Tibial nerve (tissue), 4 donors: ENCODE measurements around the gene FAM120B. TPM values are rescaled to one million over a fixed set of nuclear protein-coding genes. Genes with fewer than 3 reads are reported as not detected.
A peak's percentile ranks its signal among the peaks of the same experiment; 100 is the strongest.

Source experiments
- DNase-seq, 2 donors: peaks; one replicate each; pipeline ENCODE4 v3.0.0-alpha.2; 2019; ENCODE audit warnings: low spot score in 2 of 2
- H3K27ac ChIP-seq, 4 donors: fragments of 200-600 bp; sonication (generic) in 3 of 4; one replicate each; pipeline ENCODE4 v1.5.1; 2017 to 2019; ENCODE audit warnings: mild to moderate bottlenecking in 1 of 4
- H3K27me3 ChIP-seq, 2 donors: fragments of 200-600 bp; sonication (generic) in 1 of 2; one replicate each; pipeline versions ENCODE4 v1.5.1 to v1.6.0; 2017 to 2019
- H3K36me3 ChIP-seq, 3 donors: fragments of 200-600 bp; sonication (generic); one replicate each; pipeline ENCODE4 v1.5.1; 2018 to 2019
- H3K4me1 ChIP-seq, 4 donors: fragments of 200-600 bp; sonication (generic) in 3 of 4; one replicate each; pipeline ENCODE4 v1.5.1; 2017 to 2019
- H3K4me3 ChIP-seq, 4 donors: fragments of 200-600 bp; sonication (generic) in 3 of 4; one replicate each; pipeline ENCODE4 v1.5.1; 2017 to 2019; ENCODE audit warnings: mild to moderate bottlenecking in 1 of 4, moderate library complexity in 1 of 4
- H3K9me3 ChIP-seq, 4 donors: fragments of 200-600 bp; sonication (generic) in 3 of 4; one replicate each; pipeline ENCODE4 v1.5.1; 2017 to 2019
- CTCF ChIP-seq, 5 experiments: fragments of 200-600 bp in 3 of 5; fragments of 450-650 bp in 2 of 5; sonication (generic) in 3 of 5; IDR thresholded peaks; one replicate each; pipeline ENCODE4 v1.5.1; 2016 to 2019; ENCODE audit warnings: antibody characterized with exemption in 5 of 5, mild to moderate bottlenecking in 3 of 5, moderate library complexity in 2 of 5
- EP300 ChIP-seq, 2 donors: sonication (generic); formaldehyde crosslinking; IDR thresholded peaks; one replicate each; pipeline ENCODE4 v1.6.1; 2017; ENCODE audit warnings: antibody characterized with exemption in 2 of 2, mild to moderate bottlenecking in 1 of 2
- POLR2A ChIP-seq, 2 donors: fragments of 450-650 bp; IDR thresholded peaks; one replicate each; pipeline ENCODE4 v1.6.1; 2017; ENCODE audit warnings: antibody characterized with exemption in 2 of 2, mild to moderate bottlenecking in 2 of 2, moderate library complexity in 2 of 2
- WGBS, 2 donors: methylation state at CpG; one replicate each; pipeline ENCODE4 v1.1.5; 2018; 5-methylcytosine and 5-hydroxymethylcytosine counted together
- total RNA-seq, 4 donors: library from RNA; depleted of rRNA; stranded (reverse); fragments of >200 nt; gene quantifications; one replicate each; pipeline ENCODE4 v1.1.0, GENCODE V29; 2016

Gene FAM120B
- total RNA-seq, 4 donors from 2014 or later, result 26.0 to 35.4 (median 32.1) TPM

- Histone ChIP-seq H3K36me3 (no peaks in the 10 kb centered on the region), H3K4me1 (peaks cover 0 to 20% (median 0%) of the 10 kb centered on the region in 4 donors), H3K27ac (no peak overlapping the region), H3K27me3 (no peaks in the 10 kb centered on the region), H3K4me3 (no peak overlapping the region), H3K9me3 (no peaks in the 10 kb centered on the region)
- WGBS, 2 donors, result 92 to 95% methylated on average over 16 to 23 of the region's 23 CpGs
- no peak for DNase-seq
- no peak for TF ChIP-seq EP300 (IDR thresholded peaks at IDR 0.05)
- no peak for TF ChIP-seq CTCF (IDR thresholded peaks at IDR 0.05)
- no peak for TF ChIP-seq POLR2A (IDR thresholded peaks at IDR 0.05)
These were observed 33.4 kb upstream of the FAM120B start for GRCh38 chr6:170273191-170273590.

GRCh38 chr6:170273681-170274080 lies 32.9 kb upstream of the FAM120B start:
- H3K4me3 ChIP-seq, result no peak overlapping the region
- WGBS, 2 donors, result 77 to 81% methylated on average over 7 of the region's 7 CpGs
- DNase-seq, result no peak
- TF ChIP-seq EP300 (IDR thresholded peaks at IDR 0.05) (no peak), CTCF (IDR thresholded peaks at IDR 0.05) (no peak), POLR2A (IDR thresholded peaks at IDR 0.05) (no peak)
- H3K4me1 ChIP-seq, result peaks cover 0 to 20% (median 0%) of the 10 kb centered on the region in 4 donors
- H3K36me3 ChIP-seq, result no peaks in the 10 kb centered on the region
- H3K9me3 ChIP-seq, result no peaks in the 10 kb centered on the region
- no peaks in the 10 kb centered on the region for H3K27me3 ChIP-seq
- H3K27ac ChIP-seq, result no peak overlapping the region

GRCh38 chr6:170274713-170275560 lies 31.6 kb upstream of the FAM120B start:
- 88 to 91% methylated on average over 33 to 36 of the region's 36 CpGs for WGBS, 2 donors
- Histone ChIP-seq H3K9me3 (no peaks in the 10 kb centered on the region), H3K4me3 (no peak overlapping the region), H3K27ac (no peak overlapping the region), H3K4me1 (peaks cover 0 to 15% (median 0%) of the 10 kb centered on the region in 4 donors), H3K27me3 (no peaks in the 10 kb centered on the region), H3K36me3 (no peaks in the 10 kb centered on the region)
- no peak for DNase-seq
- TF ChIP-seq EP300 (IDR thresholded peaks at IDR 0.05), result no peak
- no peak for TF ChIP-seq CTCF (IDR thresholded peaks at IDR 0.05)
- TF ChIP-seq POLR2A (IDR thresholded peaks at IDR 0.05), result no peak

GRCh38 chr6:170276369-170277057 lies 30.0 kb upstream of the FAM120B start:
- no peaks in the 10 kb centered on the region for H3K27me3 ChIP-seq
- H3K9me3 ChIP-seq, result no peaks in the 10 kb centered on the region
- H3K36me3 ChIP-seq, result no peaks in the 10 kb centered on the region
- peak; percentile 24 to 61 for DNase-seq
- H3K27ac ChIP-seq, result peak overlapping the region in 3 of 4 donors; percentile 40 to 71 (median 61)
- H3K4me1 ChIP-seq, result peaks cover 0 to 12% (median 0%) of the 10 kb centered on the region in 4 donors
- TF ChIP-seq CTCF (IDR thresholded peaks at IDR 0.05) (no peak), POLR2A (IDR thresholded peaks at IDR 0.05) (no peak), EP300 (IDR thresholded peaks at IDR 0.05) (peak in 1 of 2 donors; percentile 49)
- WGBS, 2 donors, result 65 to 70% methylated on average over 29 of the region's 29 CpGs
- no peak overlapping the region for H3K4me3 ChIP-seq
